ENCODE measurements around the gene APOE. TPM values are rescaled to one million over a fixed set of nuclear protein-coding genes. Genes with fewer than 3 reads are reported as not detected.

The APOE gene
- total and polyA plus RNA-seq, 2 of the 13 experiments (the other 11 are each of a cell fraction or from before 2014, with no cell fraction given), result 1,328 to 1,470 TPM

DNA sequence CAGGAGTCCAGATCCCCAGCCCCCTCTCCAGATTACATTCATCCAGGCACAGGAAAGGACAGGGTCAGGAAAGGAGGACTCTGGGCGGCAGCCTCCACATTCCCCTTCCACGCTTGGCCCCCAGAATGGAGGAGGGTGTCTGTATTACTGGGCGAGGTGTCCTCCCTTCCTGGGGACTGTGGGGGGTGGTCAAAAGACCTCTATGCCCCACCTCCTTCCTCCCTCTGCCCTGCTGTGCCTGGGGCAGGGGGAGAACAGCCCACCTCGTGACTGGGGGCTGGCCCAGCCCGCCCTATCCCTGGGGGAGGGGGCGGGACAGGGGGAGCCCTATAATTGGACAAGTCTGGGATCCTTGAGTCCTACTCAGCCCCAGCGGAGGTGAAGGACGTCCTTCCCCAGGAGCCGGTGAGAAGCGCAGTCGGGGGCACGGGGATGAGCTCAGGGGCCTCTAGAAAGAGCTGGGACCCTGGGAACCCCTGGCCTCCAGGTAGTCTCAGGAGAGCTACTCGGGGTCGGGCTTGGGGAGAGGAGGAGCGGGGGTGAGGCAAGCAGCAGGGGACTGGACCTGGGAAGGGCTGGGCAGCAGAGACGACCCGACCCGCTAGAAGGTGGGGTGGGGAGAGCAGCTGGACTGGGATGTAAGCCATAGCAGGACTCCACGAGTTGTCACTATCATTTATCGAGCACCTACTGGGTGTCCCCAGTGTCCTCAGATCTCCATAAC is at the start of gene APOE (continued):
- no peak for TF ChIP-seq NFIC (IDR thresholded peaks at IDR 0.05; ENCODE audit: low read length)
- TF ChIP-seq ARNT (IDR thresholded peaks at IDR 0.05), result no peak
- TF ChIP-seq SNRNP70 (IDR thresholded peaks at IDR 0.05; ENCODE audit: low read depth, low read length), result no peak
- TF ChIP-seq ZBTB46 (CRISPR knock-in tag; IDR thresholded peaks at IDR 0.05; ENCODE audit: borderline replicate concordance), result peak; percentile 83; the same call in 1 of the 2 replicates
- peak; percentile 46; the same call in 1 of the 2 replicates for TF ChIP-seq ZNF230 (CRISPR knock-in tag; IDR thresholded peaks at IDR 0.05)
- 0 out of 2 replicates have a peak, but pooled peaks have one; percentile 35 for TF ChIP-seq ZFP91 (CRISPR knock-in tag; IDR thresholded peaks at IDR 0.05; ENCODE audit: borderline replicate concordance)
- TF ChIP-seq MEIS1 (CRISPR knock-in tag; IDR thresholded peaks at IDR 0.05; ENCODE audit: borderline replicate concordance), result peak; percentile 82; the same call in 1 of the 2 replicates
- TF ChIP-seq, protein P1, sequence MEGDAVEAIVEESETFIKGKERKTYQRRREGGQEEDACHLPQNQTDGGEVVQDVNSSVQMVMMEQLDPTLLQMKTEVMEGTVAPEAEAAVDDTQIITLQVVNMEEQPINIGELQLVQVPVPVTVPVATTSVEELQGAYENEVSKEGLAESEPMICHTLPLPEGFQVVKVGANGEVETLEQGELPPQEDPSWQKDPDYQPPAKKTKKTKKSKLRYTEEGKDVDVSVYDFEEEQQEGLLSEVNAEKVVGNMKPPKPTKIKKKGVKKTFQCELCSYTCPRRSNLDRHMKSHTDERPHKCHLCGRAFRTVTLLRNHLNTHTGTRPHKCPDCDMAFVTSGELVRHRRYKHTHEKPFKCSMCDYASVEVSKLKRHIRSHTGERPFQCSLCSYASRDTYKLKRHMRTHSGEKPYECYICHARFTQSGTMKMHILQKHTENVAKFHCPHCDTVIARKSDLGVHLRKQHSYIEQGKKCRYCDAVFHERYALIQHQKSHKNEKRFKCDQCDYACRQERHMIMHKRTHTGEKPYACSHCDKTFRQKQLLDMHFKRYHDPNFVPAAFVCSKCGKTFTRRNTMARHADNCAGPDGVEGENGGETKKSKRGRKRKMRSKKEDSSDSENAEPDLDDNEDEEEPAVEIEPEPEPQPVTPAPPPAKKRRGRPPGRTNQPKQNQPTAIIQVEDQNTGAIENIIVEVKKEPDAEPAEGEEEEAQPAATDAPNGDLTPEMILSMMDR (CRISPR knock-in tag; IDR thresholded peaks at IDR 0.05), result peak; percentile 7; the same call in 1 of the 2 replicates
- TF ChIP-seq ZNF468 (CRISPR knock-in tag; IDR thresholded peaks at IDR 0.05), result no peak
- TF ChIP-seq ATF5 (CRISPR knock-in tag; IDR thresholded peaks at IDR 0.05; ENCODE audit: low read depth), result no peak
- no peak; the same call in 1 of the 2 replicates for TF ChIP-seq MYPOP (CRISPR knock-in tag; IDR thresholded peaks at IDR 0.05)
- TF ChIP-seq, protein P2, sequence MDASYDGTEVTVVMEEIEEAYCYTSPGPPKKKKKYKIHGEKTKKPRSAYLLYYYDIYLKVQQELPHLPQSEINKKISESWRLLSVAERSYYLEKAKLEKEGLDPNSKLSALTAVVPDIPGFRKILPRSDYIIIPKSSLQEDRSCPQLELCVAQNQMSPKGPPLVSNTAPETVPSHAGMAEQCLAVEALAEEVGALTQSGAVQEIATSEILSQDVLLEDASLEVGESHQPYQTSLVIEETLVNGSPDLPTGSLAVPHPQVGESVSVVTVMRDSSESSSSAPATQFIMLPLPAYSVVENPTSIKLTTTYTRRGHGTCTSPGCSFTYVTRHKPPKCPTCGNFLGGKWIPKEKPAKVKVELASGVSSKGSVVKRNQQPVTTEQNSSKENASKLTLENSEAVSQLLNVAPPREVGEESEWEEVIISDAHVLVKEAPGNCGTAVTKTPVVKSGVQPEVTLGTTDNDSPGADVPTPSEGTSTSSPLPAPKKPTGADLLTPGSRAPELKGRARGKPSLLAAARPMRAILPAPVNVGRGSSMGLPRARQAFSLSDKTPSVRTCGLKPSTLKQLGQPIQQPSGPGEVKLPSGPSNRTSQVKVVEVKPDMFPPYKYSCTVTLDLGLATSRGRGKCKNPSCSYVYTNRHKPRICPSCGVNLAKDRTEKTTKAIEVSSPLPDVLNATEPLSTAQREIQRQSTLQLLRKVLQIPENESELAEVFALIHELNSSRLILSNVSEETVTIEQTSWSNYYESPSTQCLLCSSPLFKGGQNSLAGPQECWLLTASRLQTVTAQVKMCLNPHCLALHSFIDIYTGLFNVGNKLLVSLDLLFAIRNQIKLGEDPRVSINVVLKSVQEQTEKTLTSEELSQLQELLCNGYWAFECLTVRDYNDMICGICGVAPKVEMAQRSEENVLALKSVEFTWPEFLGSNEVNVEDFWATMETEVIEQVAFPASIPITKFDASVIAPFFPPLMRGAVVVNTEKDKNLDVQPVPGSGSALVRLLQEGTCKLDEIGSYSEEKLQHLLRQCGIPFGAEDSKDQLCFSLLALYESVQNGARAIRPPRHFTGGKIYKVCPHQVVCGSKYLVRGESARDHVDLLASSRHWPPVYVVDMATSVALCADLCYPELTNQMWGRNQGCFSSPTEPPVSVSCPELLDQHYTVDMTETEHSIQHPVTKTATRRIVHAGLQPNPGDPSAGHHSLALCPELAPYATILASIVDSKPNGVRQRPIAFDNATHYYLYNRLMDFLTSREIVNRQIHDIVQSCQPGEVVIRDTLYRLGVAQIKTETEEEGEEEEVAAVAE (CRISPR knock-in tag; IDR thresholded peaks at IDR 0.05; ENCODE audit: borderline replicate concordance), result no peak
- TF ChIP-seq, protein P3, sequence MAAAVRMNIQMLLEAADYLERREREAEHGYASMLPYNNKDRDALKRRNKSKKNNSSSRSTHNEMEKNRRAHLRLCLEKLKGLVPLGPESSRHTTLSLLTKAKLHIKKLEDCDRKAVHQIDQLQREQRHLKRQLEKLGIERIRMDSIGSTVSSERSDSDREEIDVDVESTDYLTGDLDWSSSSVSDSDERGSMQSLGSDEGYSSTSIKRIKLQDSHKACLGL (CRISPR knock-in tag; IDR thresholded peaks at IDR 0.05), result no peak
- 0 out of 2 replicates have a peak, but pooled peaks have one; percentile 4 for TF ChIP-seq FOSL2 (CRISPR knock-in tag; IDR thresholded peaks at IDR 0.05)
- TF ChIP-seq ZNF607 (CRISPR knock-in tag; IDR thresholded peaks at IDR 0.05; ENCODE audit: borderline replicate concordance), result no peak
- TF ChIP-seq SIX4 (CRISPR knock-in tag; IDR thresholded peaks at IDR 0.05), result no peak

All from HepG2 (cell line).